Activated CD8-positive, alpha-beta memory T cell treated with anti-CD3 and anti-CD28 coated beads for 1 hour (primary cell): ENCODE results near the gene BOLA3.
"Not testable (repeated sequence)": the region's sequence is repeated elsewhere in the genome, so short reads cannot be mapped to it uniquely, and the experiment has no call there.

ENCODE experiments used
- DNase-seq, 2 donors: peaks; one replicate each; pipeline ENCODE4 v3.0.0-alpha.2; 2020; ENCODE audit warnings: low read depth in 1 of 2; ENCODE audit errors: extremely low read depth in 1 of 2

Gene BOLA3

DNA sequence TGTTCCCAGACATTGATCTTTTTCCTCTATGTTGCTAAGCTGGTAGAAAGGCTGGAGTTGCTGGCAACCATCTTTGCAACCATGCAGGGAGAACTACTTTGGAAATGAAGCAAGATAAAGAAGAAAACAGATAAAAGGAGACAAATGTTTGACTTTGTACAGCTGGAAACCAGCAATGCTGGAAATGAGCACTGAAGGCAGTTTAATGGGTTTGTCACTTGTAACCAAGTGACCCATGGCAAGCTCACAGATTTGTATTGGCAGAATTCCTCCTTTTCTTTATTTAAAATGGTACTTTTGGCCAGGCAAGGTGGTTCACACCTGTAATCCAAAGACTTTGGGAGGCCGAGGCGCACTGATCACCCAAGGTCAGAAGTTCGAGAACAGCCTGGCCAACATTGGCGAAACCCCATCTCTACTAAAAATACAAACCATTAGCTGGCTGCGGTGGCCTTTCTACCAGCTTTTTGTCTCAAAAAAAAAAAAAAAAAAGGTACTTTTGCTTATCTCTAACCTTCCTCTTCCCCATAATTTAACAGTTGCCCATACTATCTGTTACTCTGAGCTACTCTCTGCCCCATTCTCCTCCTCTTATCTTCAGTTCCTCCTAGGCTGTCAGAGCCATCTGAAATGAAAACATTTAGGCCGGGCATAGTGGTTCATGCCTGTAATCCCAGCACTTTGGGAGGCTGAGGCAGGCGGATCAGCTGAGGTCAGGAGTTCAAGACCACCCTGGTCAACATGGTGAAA, 2.0 kb upstream of the BOLA3 start:
- DNase-seq = no peak

DNA sequence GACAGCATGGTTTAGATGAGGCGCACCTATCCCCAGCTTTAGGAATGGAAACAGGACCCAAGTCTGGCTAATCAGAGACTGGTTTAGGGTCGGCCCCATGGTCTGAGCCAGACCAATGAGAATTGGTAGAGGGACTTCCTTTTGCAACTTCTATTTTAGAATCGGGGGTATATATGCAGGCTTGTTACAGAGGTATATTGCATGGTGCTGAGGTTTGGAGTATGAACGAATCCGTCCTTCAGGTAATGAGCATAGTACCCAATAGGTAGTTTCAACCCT, 1.5 kb upstream of the BOLA3 start:
- DNase-seq = no peak

DNA sequence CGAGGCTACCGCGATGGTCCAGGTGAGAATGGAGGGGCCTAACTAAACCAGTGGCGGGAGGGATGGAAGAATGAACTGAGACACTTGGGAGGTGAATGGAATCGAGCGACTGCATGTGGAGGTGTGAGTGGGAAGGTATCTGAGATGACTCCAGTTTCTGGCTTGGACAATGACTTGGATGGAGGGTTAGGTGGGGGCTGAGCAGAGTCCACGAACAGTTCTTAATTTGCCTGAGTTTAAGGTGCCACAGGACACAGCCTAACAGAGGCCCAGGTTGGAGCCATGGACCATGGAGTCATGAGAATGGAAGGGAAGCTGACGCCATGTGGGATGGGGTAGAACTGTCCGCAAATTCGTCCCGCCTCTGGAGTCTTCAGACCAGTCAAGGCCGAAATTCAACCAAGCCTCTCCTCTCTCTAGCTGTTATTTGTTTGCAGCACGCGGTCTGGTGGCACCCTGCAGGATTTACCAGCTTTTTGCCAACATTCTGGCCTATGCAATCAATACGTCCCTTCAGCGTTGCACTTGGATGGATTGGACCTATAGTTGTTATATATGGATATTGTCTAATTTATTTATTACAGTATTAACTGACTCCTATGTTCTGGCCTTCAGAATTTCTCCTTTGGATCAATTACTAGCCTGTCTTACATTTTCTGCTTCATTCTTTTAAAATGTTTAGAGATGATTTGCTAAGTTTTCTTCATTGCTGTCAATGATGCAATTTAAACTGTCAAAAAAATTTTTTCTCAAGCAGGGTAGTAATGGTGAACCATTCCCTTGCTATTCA, 940 bp upstream of the BOLA3 start:
- DNase-seq = no peak

DNA sequence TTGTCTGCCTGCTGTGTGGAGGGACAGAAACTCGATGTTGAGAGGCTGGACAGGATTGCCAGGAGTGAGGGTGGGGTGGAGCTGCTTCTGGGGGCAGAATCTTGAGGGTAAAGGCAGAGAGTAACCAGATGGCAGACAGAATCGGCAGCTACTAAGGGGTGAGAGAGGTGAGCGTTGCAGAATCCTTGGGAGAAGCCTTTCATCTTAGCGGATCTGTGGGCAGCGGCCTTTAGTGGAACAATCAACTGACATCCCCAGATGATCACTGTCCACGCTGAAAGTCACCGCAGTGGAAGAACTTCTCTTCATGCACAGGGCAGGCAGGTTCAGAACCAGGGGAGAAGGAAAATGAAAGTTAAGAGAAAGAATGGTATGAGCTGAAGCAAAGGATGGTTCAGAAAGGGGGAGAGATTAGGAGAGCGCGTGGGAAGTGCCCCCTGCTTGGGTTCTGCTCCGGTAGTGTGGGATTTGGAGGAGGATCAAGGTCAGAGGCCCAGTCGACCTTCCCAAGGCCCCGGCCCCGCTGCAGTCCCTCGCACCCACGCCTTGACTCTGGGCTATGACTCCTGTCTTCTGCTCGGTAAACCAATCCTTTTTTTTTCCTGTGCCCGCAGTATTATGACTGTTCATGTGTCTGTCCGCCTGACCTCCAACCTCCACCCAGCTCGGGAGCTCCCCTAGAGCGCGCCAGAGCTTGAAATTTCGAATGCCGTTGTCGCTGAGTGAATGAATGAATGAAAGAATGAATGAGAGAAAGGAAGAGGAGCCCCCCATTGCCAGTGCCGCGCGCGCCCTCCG, 584 bp downstream of the BOLA3 start:
- peak in 1 of 2 donors; percentile 2 for DNase-seq

DNA sequence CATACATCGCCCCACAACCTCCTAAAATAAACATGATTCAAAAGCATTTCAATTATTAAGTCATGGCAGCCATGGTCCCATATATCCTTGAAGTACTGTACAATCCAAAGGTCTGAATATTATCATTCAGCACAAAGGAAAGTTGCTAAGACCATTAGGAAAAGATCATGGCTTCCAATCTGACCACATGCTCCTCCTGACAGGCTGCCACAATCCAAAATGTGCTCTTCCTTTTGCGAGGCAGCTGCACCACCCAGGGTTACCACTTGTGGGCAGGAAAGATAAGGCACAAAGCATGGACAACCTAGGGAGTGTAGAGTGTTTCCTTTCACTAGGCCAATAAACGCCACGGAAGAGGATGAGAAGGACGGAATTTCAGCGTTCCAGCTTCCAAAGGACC, 5.4 kb downstream of the BOLA3 start:
- DNase-seq = no peak

DNA sequence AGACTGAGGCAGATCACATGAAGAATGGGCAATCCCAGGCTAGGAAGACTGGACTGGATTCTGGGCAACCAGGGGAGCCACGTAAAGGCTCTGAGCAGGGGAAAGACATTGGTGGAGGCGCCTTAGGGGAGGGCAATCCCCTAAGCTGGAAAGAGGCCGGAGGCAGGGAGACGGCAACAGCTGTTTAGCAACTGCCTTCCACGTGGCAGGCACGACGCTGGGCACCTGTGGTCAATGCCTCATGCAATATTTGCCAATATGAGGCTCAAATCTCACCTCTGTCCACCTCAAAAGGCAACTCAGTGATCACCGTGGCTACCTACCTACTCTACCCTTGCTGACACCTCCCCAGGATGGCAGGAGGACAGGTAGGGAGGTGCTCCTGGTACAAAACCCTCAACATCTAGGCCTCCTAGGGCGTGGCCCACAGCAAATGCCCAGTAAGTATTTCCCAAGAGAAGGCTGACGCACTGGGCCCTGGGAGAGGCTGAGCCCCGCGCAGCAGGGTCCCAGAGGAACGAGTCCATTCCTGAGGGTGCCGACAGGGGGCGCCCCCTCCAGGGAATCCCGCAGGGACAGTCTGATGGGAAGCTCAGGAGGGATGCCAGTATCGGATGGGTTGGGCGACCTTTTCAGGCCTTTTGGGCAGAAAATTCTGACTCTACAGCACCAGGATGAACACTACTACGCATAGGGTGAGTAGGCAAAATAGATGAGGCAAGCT, 8.9 kb downstream of the BOLA3 start:
- DNase-seq = no peak

DNA sequence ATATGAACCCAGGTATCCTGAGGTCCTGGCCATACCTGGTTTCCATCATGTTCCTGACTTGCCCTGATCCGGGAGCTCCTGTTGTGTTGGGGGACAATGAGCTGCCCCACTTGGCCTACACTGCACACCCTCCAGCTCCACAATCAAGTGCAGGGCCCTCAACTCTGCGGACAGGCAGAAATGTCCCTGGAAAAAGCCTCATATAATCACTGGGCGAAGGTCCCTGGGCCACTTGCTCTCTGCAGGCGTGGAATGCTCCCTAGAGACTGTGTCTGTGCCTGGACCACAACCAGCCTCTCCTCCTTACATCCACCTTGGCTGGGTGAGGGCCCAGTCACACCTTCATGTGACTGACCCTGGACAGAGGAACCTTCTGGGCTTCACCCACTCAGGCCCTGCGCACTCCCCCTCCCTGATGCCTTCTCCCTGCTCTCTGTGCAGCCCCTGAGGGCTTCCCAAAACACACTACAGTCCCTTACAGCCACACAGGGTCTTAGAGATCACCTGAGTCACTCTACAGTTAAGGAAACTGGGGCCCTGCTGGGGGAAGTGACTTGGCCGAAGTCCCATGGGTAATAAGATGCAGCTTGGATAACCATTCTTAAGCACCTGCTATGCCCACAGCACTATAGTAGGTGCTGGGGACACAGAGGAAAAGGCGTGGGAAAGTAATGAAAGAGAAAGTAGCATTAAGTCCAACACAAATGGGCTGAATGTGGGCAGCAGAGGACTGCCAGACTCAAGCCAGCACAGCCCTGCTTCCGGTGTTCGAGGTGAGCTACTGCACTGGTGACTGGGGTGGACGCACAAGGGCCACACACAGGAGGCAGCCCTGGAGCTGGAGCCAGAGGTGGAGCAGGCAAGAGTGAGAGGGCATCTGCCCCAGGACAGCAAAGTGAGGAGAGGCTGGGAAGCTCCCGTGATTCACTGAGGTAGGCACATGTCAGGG, 9.8 kb downstream of the BOLA3 start:
- no peak for DNase-seq

DNA sequence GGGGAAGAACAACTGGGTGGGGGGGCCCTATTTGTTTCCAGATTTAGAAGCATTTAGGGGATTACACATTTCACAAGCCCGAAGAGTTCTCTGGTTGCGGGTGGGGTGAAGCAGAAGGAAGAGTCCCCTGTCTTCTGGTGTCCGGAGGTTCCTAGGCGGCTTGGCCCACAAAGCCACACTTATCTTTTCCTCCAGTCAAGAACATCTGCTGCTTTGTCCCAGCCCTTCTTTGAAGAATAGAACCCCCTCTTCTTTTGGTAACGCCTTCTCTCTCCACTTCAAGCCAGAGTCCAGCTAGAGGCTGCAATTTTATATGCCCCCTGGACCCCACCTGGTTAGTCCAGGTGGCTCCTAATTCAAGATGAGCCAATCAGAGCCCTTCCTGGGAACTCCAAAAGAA, 15.8 kb downstream of the BOLA3 start:
- DNase-seq = no peak

DNA sequence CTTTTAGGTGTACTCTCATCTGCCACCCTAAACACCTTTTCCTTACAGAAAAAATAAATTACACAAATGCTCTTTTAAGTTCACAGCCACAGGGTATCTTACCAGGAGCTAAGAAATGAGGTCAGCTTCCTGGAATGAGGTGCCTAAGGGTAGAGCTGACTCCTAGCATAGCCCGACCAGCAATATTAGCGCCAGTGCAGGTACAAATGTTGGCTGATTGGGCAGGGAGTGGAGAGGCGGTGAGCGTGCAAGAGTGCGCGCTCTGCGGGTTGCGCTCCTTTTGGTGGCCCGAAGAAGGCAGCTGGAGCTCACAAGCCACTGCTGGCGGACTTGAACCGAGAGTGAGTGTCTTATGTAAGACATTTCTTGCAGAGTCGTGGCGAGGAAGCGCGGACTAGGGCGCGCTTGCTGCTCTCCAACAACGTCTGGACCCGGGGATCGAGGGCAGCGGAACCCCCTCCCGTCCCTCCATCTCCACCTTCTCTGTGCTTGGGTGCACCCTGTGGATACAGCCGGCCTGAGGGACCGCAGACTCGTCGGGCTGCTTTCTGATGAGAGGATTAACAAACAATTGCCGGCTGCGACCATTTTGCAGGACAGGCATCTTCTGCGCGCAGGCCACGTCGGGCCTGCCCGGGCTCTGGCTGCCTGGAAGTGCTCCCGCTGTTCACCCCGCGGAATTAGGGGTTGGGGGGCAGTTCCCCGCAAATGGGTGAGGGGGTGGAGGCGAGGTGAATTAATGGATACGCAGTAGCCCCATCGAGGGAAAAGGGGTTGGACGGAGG, 17.3 kb downstream of the BOLA3 start:
- no peak for DNase-seq

DNA sequence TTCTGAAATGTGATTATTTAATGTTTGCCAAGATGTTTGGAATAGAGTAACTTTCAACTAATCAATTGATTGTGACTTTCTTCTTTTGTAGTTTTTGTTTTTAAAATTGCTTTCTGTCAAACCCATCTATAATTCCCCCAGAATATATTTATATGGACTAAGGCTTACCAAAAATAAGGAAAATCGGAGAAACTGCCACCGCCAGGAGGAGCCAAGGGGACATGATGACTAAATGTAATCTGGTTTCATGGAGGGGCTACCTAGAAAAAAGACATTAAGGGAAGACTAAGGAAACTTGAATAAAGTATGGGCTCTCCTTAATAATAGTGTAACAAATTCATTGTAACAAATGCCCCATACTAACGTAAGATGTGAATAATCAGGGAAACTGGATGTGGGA, 19.5 kb downstream of the BOLA3 start:
- no peak for DNase-seq

DNA sequence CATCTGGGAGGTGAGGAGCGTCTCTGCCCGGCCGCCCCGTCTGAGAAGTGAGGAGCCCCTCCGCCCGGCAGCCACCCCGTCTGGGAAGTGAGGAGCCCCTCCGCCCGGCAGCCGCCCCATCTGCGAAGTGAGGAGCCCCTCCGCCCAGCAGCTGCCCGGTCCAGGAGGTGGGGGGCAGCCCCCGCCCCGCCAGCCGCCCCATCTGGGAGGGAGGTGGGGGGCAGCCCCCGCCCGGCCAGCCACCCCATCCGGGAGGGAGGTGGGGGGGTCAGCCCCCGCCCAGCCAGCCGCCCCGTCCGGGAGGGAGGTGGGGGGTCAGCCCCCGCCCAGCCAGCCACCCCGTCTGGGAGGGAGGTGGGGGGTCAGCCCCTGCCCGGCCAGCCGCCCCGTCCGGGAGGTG, 23.8 kb downstream of the BOLA3 start:
- DNase-seq = not testable (repeated sequence)

DNA sequence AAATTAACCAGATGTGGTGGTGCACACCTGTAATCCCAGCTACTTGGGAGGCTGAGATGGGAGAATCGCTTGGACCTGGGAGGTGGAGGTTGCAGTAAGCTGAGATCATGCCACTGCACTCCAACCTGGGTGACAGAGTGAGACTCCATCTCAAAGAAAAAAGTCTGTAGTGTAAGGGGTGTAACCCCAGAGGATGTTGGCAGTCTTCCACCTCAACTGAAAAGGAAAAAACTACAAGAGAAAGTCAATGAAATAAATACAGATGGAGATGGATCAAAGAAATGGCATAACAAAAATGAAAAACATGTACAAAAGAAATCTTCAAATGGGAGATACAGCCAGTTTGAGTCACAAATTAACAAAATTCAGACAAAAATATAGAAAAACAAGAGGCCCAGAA, 25.9 kb downstream of the BOLA3 start:
- DNase-seq = not testable (repeated sequence)

DNA sequence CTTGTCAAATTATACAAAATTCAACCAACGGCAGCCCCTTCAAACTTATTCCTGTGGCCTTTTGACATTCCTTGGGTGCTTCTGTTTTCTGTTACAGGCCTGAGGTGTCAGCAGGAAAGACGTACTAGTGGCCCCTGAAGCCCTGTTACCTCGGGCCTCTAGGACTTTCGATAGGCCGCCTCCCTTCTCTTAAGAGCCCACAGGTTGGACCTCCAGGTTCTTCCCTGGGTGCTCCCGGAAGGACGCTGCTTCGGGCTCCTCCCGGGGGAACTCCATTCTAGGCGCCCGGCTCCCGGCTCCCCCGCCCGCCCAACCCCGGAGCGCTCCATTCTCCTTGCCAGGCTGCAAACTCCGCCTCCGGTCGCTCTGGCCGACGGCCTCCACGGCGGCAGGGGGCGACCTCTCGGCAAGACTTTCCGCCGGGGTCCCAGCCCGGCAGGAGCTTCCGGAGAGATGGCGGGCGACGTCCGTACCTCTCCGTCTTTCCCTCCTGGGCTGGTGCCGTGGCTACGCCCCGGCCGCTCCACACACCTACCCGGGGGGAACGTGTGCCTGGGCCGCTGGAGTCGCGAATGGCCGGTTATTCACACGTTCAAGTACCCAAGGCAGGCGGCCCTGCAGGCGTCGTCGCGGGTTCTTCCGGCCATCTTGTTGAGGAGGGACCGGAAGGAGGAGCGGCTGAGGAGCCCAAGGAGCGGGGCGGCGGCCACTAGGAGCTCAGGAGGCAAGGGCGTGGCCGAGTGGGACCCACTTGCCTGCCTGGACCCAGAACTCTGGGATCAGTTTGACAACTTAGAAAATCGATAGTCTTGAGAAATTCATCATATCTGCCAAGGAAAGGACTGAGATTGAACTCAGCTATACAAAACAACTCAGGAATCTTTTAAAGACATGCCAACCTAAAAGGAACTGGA, 27.5 kb downstream of the BOLA3 start:
- DNase-seq = peak; percentile 59 to 77

DNA sequence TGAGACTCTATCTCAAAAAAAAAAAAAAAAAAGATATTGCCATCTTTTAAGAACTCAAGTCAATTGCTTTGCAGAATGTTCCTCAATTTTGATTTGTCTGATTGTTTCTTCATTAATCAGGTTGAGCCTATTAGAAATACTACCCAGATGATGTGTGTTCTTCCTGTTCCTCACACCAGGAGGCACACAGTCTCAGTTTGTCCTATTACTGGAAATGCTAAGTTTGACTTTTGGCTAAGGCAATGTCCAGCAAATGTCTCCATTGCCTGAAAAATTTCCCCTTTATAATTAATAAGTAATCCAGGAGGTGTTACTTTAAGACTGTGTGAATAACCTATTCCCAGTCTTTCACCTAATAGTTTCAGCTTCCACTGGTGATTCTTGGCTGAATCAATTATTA, 28.4 kb downstream of the BOLA3 start:
- no peak for DNase-seq

DNA sequence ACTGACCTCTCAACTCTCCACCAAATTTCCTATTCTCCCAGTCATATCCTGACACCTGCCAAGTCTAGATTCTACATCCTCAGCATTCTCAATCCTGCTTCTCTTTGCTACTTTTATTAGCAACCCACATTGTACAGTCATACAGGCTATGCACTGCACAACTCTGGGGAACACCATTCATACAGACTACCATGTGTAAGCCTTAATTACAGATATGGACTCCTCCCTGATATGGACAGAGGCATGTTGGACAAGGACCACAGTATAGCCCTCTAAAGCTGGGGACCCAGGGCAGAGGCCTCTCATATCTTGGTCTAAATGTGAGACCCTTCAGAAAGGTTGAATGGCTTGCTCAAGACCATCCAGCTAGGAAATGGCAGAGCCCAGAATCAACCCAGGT, 36.3 kb downstream of the BOLA3 start:
- no peak for DNase-seq

DNA sequence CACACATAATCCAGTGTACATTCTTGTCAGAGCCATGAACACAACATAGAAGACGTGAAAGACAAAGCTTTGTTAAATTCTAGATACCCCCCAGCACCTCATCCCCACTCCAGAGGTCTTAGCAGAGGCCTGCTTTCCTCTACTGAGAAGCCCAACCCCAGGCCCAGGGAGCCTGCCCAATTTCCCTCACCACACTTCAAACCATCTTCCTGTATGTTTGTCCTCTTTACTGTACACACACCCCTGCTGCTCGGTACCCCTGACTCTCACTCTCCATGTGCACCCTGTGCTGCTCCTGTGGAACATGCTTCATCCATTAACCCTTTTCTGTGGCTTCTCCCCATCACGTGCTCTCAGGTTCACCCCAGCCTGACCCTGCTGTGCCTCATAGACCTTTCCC, 37.2 kb downstream of the BOLA3 start:
- DNase-seq = no peak

DNA sequence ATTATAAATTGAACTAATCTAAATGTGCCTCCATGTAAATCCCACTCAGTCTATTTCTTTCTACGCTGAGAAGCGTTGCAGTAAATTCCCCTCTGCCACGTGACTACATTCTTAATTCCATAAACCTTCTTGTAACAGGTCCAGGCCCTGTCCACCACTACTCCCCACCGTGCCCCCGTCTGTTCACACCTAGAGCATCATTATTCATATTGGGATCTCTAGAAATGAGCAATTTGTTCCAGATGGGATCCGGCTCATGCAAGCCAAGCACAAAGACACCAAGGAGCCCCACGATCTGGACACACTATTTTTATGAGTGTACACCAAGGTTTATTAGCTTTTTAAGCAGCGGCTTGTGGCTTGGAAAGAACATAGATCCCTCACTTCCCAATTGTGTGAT, 38.2 kb downstream of the BOLA3 start:
- DNase-seq = no peak

DNA sequence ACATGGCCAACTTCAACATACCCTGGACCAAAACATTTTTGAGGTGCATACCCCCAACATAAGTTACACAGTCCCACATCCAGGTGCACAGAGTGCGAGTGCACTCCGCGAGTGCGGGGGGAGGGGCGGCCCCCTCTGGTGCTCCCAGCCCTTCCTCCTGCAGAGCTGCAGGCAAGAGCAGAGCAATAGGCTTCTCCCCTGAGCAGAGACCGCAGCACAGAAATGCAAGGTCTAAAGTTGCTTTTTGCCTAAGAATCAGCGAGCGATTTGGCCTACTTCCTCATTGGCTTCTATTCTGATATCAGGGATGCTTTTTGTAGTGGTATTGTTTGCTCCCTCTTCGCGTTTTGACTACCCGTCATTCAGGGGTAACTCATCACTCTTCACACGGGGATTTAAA, 40.6 kb downstream of the BOLA3 start:
- DNase-seq = no peak
